B cell (primary cell): ENCODE results near the gene TRIM74.
"Not testable (repeated sequence)": the region's sequence is repeated elsewhere in the genome, so short reads cannot be mapped to it uniquely, and the experiment has no call there.

Source experiments
- EZH2 ChIP-seq: IDR thresholded peaks from 2 replicates; pipeline ENCODE4 v1.6.1; 2012; ENCODE audit warnings: borderline replicate concordance, low read depth, mild to moderate bottlenecking, moderate library complexity, low read length; ENCODE audit not compliant: insufficient read depth, poor library complexity, severe bottlenecking
- TF ChIP-seq, protein P1 (sequence below): fragments of 200-600 bp; IDR thresholded peaks from one replicate; pipeline ENCODE4 v1.8.0; 2022; ENCODE audit warnings: antibody characterized with exemption, mild to moderate bottlenecking

DNA sequence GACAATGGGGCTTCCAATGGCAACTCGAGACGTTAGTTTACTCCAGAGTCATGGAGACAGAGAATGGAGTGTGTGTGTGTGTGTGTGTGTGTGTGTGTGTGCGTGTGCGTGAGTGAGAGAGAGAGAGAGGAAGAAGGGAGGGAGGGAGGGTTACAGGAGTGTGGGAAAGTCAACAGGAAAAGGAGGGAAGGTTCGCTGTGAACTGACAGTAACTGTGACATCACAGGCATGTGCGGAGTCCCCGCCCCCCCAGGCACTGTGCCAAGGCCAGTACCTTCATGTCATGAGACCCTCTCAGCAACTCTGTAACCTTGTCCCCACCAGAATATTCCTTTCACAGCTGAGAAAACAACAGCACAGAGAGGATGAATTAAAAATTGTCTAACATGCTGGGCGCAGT lies 28.2 kb upstream of the TRIM74 start:
- TF ChIP-seq, protein P1, sequence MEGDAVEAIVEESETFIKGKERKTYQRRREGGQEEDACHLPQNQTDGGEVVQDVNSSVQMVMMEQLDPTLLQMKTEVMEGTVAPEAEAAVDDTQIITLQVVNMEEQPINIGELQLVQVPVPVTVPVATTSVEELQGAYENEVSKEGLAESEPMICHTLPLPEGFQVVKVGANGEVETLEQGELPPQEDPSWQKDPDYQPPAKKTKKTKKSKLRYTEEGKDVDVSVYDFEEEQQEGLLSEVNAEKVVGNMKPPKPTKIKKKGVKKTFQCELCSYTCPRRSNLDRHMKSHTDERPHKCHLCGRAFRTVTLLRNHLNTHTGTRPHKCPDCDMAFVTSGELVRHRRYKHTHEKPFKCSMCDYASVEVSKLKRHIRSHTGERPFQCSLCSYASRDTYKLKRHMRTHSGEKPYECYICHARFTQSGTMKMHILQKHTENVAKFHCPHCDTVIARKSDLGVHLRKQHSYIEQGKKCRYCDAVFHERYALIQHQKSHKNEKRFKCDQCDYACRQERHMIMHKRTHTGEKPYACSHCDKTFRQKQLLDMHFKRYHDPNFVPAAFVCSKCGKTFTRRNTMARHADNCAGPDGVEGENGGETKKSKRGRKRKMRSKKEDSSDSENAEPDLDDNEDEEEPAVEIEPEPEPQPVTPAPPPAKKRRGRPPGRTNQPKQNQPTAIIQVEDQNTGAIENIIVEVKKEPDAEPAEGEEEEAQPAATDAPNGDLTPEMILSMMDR = not testable (repeated sequence)
- TF ChIP-seq EZH2 = not testable (repeated sequence)
